HepG2 (cell line): ENCODE data around the gene CTNNA2. TPM values are rescaled to one million over a fixed set of nuclear protein-coding genes. Genes with fewer than 3 reads are reported as not detected.

Source experiments
- ADNP ChIP-seq: sonication (generic); formaldehyde crosslinking; IDR thresholded peaks from 2 replicates; pipeline ENCODE4 v1.4.0; 2020; ENCODE audit warnings: missing genetic modification reagents
- BHLHE40 ChIP-seq: IDR thresholded peaks from 2 replicates; pipeline ENCODE4 v1.6.1; 2011; ENCODE audit warnings: low read length, improper control_type of control experiment
- BRD4 ChIP-seq: sonication (generic); formaldehyde crosslinking; IDR thresholded peaks from 2 replicates; pipeline ENCODE4 v1.4.0; 2020; ENCODE audit warnings: missing genetic modification reagents
- CHCHD3 ChIP-seq: sonication (generic); formaldehyde crosslinking; IDR thresholded peaks from 2 replicates; pipeline ENCODE4 v1.8.0; 2022; ENCODE audit warnings: mild to moderate bottlenecking, missing genetic modification reagents, moderate library complexity
- EHMT2 ChIP-seq: fragments of 200-600 bp; sonication (generic); IDR thresholded peaks from 2 replicates; pipeline ENCODE4 v1.7.0; 2017; ENCODE audit warnings: antibody characterized with exemption, low read depth, low read length, borderline replicate concordance
- EP300 ChIP-seq, 3 experiments: sonication (generic) in 1 of 3; formaldehyde crosslinking in 1 of 3; IDR thresholded peaks; 2 replicates each; pipeline versions ENCODE4 v1.5.1 to v1.6.1; 2011 to 2020; ENCODE audit warnings: low read depth in 2 of 3, low read length in 2 of 3, borderline replicate concordance in 1 of 3, improper control_type of control experiment in 1 of 3, mild to moderate bottlenecking in 1 of 3, missing genetic modification reagents in 1 of 3, moderate library complexity in 1 of 3
- FIP1L1 ChIP-seq: fragments of 200-400 bp; formaldehyde crosslinking; IDR thresholded peaks from 2 replicates; pipeline ENCODE4 v1.6.1; 2018; ENCODE audit warnings: low read depth, mild to moderate bottlenecking, low read length, moderate library complexity, borderline replicate concordance; ENCODE audit not compliant: insufficient read depth
- HHEX ChIP-seq: IDR thresholded peaks from 2 replicates; pipeline ENCODE4 v1.6.1; 2016; ENCODE audit warnings: control low read depth
- MTA3 ChIP-seq: sonication (generic); formaldehyde crosslinking; IDR thresholded peaks from 2 replicates; pipeline ENCODE4 v1.4.0; 2020; ENCODE audit warnings: missing genetic modification reagents
- NR3C1 ChIP-seq: sonication (generic); formaldehyde crosslinking; IDR thresholded peaks from 2 replicates; pipeline ENCODE4 v1.4.0; 2020; ENCODE audit warnings: missing genetic modification reagents
- SKI ChIP-seq: fragments of 450-650 bp; IDR thresholded peaks from one replicate; pipeline ENCODE4 v1.6.1; 2018; ENCODE audit warnings: mild to moderate bottlenecking; ENCODE audit not compliant: partially characterized antibody
- SP140L ChIP-seq: sonication (generic); formaldehyde crosslinking; IDR thresholded peaks from 2 replicates; pipeline ENCODE4 v1.4.0; 2020; ENCODE audit warnings: missing genetic modification reagents, borderline replicate concordance
- UBTF ChIP-seq: sonication (generic); formaldehyde crosslinking; IDR thresholded peaks from 2 replicates; pipeline ENCODE4 v1.4.0; 2020; ENCODE audit warnings: mild to moderate bottlenecking, missing genetic modification reagents
- XBP1 ChIP-seq: sonication (generic); formaldehyde crosslinking; IDR thresholded peaks from 2 replicates; pipeline ENCODE4 v1.5.0; 2020; ENCODE audit warnings: missing genetic modification reagents
- ZFP36 ChIP-seq: fragments of 150-350 bp; IDR thresholded peaks from 2 replicates; pipeline ENCODE4 v1.6.1; 2018; ENCODE audit warnings: borderline replicate concordance, low read length, low read depth; ENCODE audit not compliant: partially characterized antibody
- ZFYVE20 ChIP-seq: sonication (generic); formaldehyde crosslinking; IDR thresholded peaks from 2 replicates; pipeline ENCODE4 v1.8.0; 2023; ENCODE audit warnings: low read depth, mild to moderate bottlenecking, moderate library complexity, missing genetic modification reagents, borderline replicate concordance
- ZGPAT ChIP-seq: IDR thresholded peaks from 2 replicates; pipeline ENCODE4 v1.6.1; 2016; ENCODE audit warnings: mild to moderate bottlenecking
- ZNF10 ChIP-seq: sonication (generic); formaldehyde crosslinking; IDR thresholded peaks from 2 replicates; pipeline ENCODE4 v1.4.0; 2020; ENCODE audit warnings: mild to moderate bottlenecking, low read depth, missing genetic modification reagents, borderline replicate concordance
- ZNF577 ChIP-seq: sonication (generic); formaldehyde crosslinking; IDR thresholded peaks from 2 replicates; pipeline ENCODE4 v1.4.0; 2020; ENCODE audit warnings: mild to moderate bottlenecking, low read depth, missing genetic modification reagents, borderline replicate concordance
- ZNF589 ChIP-seq: sonication (generic); formaldehyde crosslinking; conservative IDR thresholded peaks from 2 replicates; pipeline ENCODE4 v1.8.0; 2022; ENCODE audit warnings: mild to moderate bottlenecking, moderate library complexity, missing genetic modification reagents
- ZNF75D ChIP-seq: sonication (generic); formaldehyde crosslinking; IDR thresholded peaks from 2 replicates; pipeline ENCODE4 v1.8.1; 2023; ENCODE audit warnings: missing genetic modification reagents, mild to moderate bottlenecking, borderline replicate concordance
- ZNF766 ChIP-seq: sonication (generic); formaldehyde crosslinking; IDR thresholded peaks from 2 replicates; pipeline ENCODE4 v1.5.0; 2020; ENCODE audit warnings: missing genetic modification reagents, borderline replicate concordance
- polyA plus RNA-seq, 8 experiments: library from polyadenylated mRNA; depleted of rRNA in 3 of 8; stranded (reverse) in 7 of 8; unstranded in 1 of 8; fragments of >200 nt; fragmentation: Illumina TruSeq in 4 of 8; extraction: Trizol in 4 of 8; gene quantifications; 2 replicates each; pipeline versions ENCODE4 v1.2.1 to v1.2.3, GENCODE V29; 2011 to 2016; ENCODE audit warnings: low read depth in 4 of 8, missing spikeins in 1 of 8, mixed read lengths in 1 of 8; ENCODE audit not compliant: insufficient read depth in 1 of 8
- total RNA-seq, 5 experiments: library from RNA; depleted of rRNA; stranded (reverse); fragments of >200 nt; fragmentation: Illumina TruSeq; extraction: Trizol; gene quantifications; 2 replicates each; pipeline ENCODE4 v1.2.3, GENCODE V29; 2016; ENCODE audit warnings: low read depth in 1 of 5
- TF ChIP-seq, protein P1 (sequence below): sonication (generic); formaldehyde crosslinking; IDR thresholded peaks from 2 replicates; pipeline ENCODE4 v1.4.0; 2020; ENCODE audit warnings: missing genetic modification reagents

Gene CTNNA2
- total and polyA plus RNA-seq, 2 of the 13 experiments (the other 11 are each of a cell fraction or from before 2014, with no cell fraction given), result not detected

GRCh38 chr2:79511320-79511951 is 1.4 kb upstream of the CTNNA2 start (continued):
- TF ChIP-seq BHLHE40 (peak; percentile 57), UBTF (CRISPR knock-in tag) (no peak), ZNF577 (CRISPR knock-in tag) (no peak), SP140L (peak; percentile 92; the same call in 1 of the 2 replicates), ZNF75D (peak; percentile 46; the same call in 1 of the 2 replicates), ZFP36 (no peak), ZNF10 (CRISPR knock-in tag) (no peak), NR3C1 (CRISPR knock-in tag) (no peak), ZNF766 (CRISPR knock-in tag) (peak; percentile 82; the same call in 1 of the 2 replicates), ZNF589 (0 out of 2 replicates have a peak, but pooled peaks have one; percentile 66), XBP1 (0 out of 2 replicates have a peak, but pooled peaks have one; percentile 77), SKI (no peak), MTA3 (CRISPR knock-in tag) (no peak), EHMT2 (peak; percentile 99), HHEX (CRISPR knock-in tag) (no peak), ADNP (no peak), FIP1L1 (no peak), CHCHD3 (no peak), BRD4 (CRISPR knock-in tag) (no peak), ZFYVE20 (no peak), ZGPAT (CRISPR knock-in tag) (peak; percentile 58), EP300 (IDR thresholded peaks at IDR 0.05; ENCODE audit: low read depth in 2 of 2, low read length in 2 of 2) (no peak), EP300 (CRISPR knock-in tag; IDR thresholded peaks at IDR 0.05; ENCODE audit: borderline replicate concordance) (no peak)
- TF ChIP-seq, protein P1, sequence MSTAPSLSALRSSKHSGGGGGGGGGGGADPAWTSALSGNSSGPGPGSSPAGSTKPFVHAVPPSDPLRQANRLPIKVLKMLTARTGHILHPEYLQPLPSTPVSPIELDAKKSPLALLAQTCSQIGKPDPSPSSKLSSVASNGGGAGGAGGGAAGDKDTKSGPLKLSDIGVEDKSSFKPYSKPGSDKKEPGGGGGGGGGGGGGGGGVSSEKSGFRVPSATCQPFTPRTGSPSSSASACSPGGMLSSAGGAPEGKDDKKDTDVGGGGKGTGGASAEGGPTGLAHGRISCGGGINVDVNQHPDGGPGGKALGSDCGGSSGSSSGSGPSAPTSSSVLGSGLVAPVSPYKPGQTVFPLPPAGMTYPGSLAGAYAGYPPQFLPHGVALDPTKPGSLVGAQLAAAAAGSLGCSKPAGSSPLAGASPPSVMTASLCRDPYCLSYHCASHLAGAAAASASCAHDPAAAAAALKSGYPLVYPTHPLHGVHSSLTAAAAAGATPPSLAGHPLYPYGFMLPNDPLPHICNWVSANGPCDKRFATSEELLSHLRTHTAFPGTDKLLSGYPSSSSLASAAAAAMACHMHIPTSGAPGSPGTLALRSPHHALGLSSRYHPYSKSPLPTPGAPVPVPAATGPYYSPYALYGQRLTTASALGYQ (CRISPR knock-in tag), result peak; percentile 65; the same call in 1 of the 2 replicates
